HG02943 (cell line): ENCODE results near the gene F10.

ENCODE experiments used
- ATAC-seq: cut with Tn5 transposase; IDR thresholded peaks from one replicate; pipeline ENCODE4 v1.9.1; 2021; ENCODE audit warnings: mild to moderate bottlenecking, low read depth, moderate library complexity; ENCODE audit not compliant: unreplicated experiment

The F10 gene

GRCh38 chr13:113187263-113187669, 64.7 kb downstream of the F10 start:
- ATAC-seq, result no peak

GRCh38 chr13:113187883-113188665, 65.5 kb downstream of the F10 start:
- ATAC-seq, result no peak

GRCh38 chr13:113190181-113190580, 67.6 kb downstream of the F10 start:
- no peak for ATAC-seq

- no peak for ATAC-seq
Observed at GRCh38 chr13:113192279-113192678, 69.7 kb downstream of the F10 start.

- no peak for ATAC-seq
Observed at GRCh38 chr13:113192902-113193301, 70.3 kb downstream of the F10 start.

- no peak for ATAC-seq
Observed at GRCh38 chr13:113195360-113195759, 72.8 kb downstream of the F10 start.

GRCh38 chr13:113196970-113197737, 74.6 kb downstream of the F10 start:
- ATAC-seq, result no peak
